Esophagus muscularis mucosa (tissue), 4 donors: ENCODE results near the gene ASIC2.

Experiments
- CTCF ChIP-seq, 3 experiments: fragments of 200-600 bp in 2 of 3; fragments of 450-650 bp in 1 of 3; sonication (generic) in 2 of 3; IDR thresholded peaks; one replicate each; pipeline ENCODE4 v1.5.1; 2017 to 2019; ENCODE audit warnings: antibody characterized with exemption in 3 of 3, mild to moderate bottlenecking in 2 of 3, moderate library complexity in 1 of 3
- EP300 ChIP-seq: sonication (generic); formaldehyde crosslinking; IDR thresholded peaks from one replicate; pipeline ENCODE4 v1.6.1; 2017; ENCODE audit warnings: antibody characterized with exemption
- POLR2A ChIP-seq: fragments of 450-650 bp; IDR thresholded peaks from one replicate; pipeline ENCODE4 v1.6.1; 2017; ENCODE audit warnings: antibody characterized with exemption, moderate library complexity, mild to moderate bottlenecking, low read depth
- POLR2AphosphoS5 ChIP-seq, 2 donors: sonication (generic); formaldehyde crosslinking; IDR thresholded peaks; one replicate each; pipeline ENCODE4 v1.6.1; 2017; ENCODE audit warnings: antibody characterized with exemption in 2 of 2

- TF ChIP-seq CTCF (IDR thresholded peaks at IDR 0.05), result no peak
- no peak for TF ChIP-seq POLR2A
- TF ChIP-seq POLR2AphosphoS5 (IDR thresholded peaks at IDR 0.05), result no peak
- TF ChIP-seq EP300, result no peak
Observed at GRCh38 chr17:33127706-33128105, 165.4 kb downstream of the ASIC2 start.
